Keratinocyte (primary cell): ENCODE measurements around the gene RFTN1. TPM values are rescaled to one million over a fixed set of nuclear protein-coding genes. Genes with fewer than 3 reads are reported as not detected.

Experiments
- DNase-seq: peaks from one replicate; pipeline ENCODE4 v3.0.0-alpha.2; 2011; ENCODE audit warnings: low read depth, missing footprints, low spot score
- FAIRE-seq: peaks from 2 replicates; lab custom pipeline; 2011; peaks lifted over from hg19 to GRCh38; lab: Jason Lieb, UNC
- H2AFZ ChIP-seq: 2 replicates; pipeline ENCODE4 v1.6.0; 2012; ENCODE audit warnings: low read length, control low read depth, inconsistent platforms; ENCODE audit not compliant: control insufficient read depth
- H3K27ac ChIP-seq: 2 replicates; pipeline ENCODE4 v1.5.1; 2011; ENCODE audit warnings: low read length; ENCODE audit not compliant: control insufficient read depth, insufficient read depth
- H3K27me3 ChIP-seq: 3 replicates; pipeline ENCODE4 v1.6.0; 2011; ENCODE audit warnings: low read length; ENCODE audit not compliant: control insufficient read depth, insufficient read depth; ENCODE audit errors: extremely low read depth
- H3K36me3 ChIP-seq, 2 experiments: 2 replicates in 1 of 2; 3 replicates in 1 of 2; pipeline ENCODE4 v1.5.1; 2011; ENCODE audit warnings: low read length in 2 of 2, mild to moderate bottlenecking in 1 of 2; ENCODE audit not compliant: control insufficient read depth in 2 of 2, insufficient read depth in 2 of 2; ENCODE audit errors: extremely low read depth in 1 of 2
- H3K4me1 ChIP-seq: 3 replicates; pipeline ENCODE4 v1.5.1; 2011; ENCODE audit warnings: low read length; ENCODE audit not compliant: control insufficient read depth, insufficient read depth; ENCODE audit errors: extremely low read depth
- H3K4me2 ChIP-seq: 3 replicates; pipeline ENCODE4 v1.6.0; 2011; ENCODE audit warnings: low read depth, low read length; ENCODE audit not compliant: control insufficient read depth, insufficient read depth; ENCODE audit errors: extremely low read depth
- H3K4me3 ChIP-seq, 3 experiments: fragments of 200-600 bp in 1 of 3; sonication (generic) in 1 of 3; 2 replicates in 2 of 3; 3 replicates in 1 of 3; pipeline ENCODE4 v1.5.1; 2011 to 2016; ENCODE audit warnings: low read length in 3 of 3, mild to moderate bottlenecking in 3 of 3, control low read depth in 2 of 3, inconsistent platforms in 1 of 3, low read depth in 1 of 3, mixed read lengths in 1 of 3, mixed run types in 1 of 3, moderate library complexity in 1 of 3; ENCODE audit not compliant: control insufficient read depth in 2 of 3, insufficient read depth in 2 of 3; ENCODE audit errors: extremely low read depth in 1 of 3
- H3K79me2 ChIP-seq: 2 replicates; pipeline ENCODE4 v1.6.0; 2012; ENCODE audit warnings: low read length; ENCODE audit not compliant: control insufficient read depth, insufficient read depth
- H3K9ac ChIP-seq: 3 replicates; pipeline ENCODE4 v1.6.0; 2011; ENCODE audit warnings: low read length; ENCODE audit not compliant: control insufficient read depth, insufficient read depth; ENCODE audit errors: extremely low read depth
- H3K9me1 ChIP-seq: 3 replicates; pipeline ENCODE4 v1.6.0; 2011; ENCODE audit warnings: low read length; ENCODE audit not compliant: control insufficient read depth, insufficient read depth; ENCODE audit errors: extremely low read depth
- H3K9me3 ChIP-seq: 2 replicates; pipeline ENCODE4 v1.5.1; 2012; ENCODE audit warnings: low read depth, low read length; ENCODE audit not compliant: control insufficient read depth
- H4K20me1 ChIP-seq: 3 replicates; pipeline ENCODE4 v1.6.0; 2011; ENCODE audit warnings: low read length; ENCODE audit not compliant: control insufficient read depth, insufficient read depth; ENCODE audit errors: extremely low read depth
- CTCF ChIP-seq, 3 experiments: IDR thresholded peaks in 1 of 3; conservative IDR thresholded peaks in 1 of 3; optimal IDR thresholded peaks in 1 of 3; 2 replicates in 2 of 3; 3 replicates in 1 of 3; pipeline versions ENCODE3 to v1.5.1; 2011; ENCODE audit warnings: low read length in 3 of 3, mild to moderate bottlenecking in 3 of 3, moderate library complexity in 2 of 3, control low read depth in 1 of 3, inconsistent platforms in 1 of 3; ENCODE audit not compliant: insufficient read depth in 2 of 3; ENCODE audit errors: extremely low read depth in 1 of 3
- EZH2 ChIP-seq: IDR thresholded peaks from one replicate; pipeline ENCODE4 v1.6.1; 2012; ENCODE audit warnings: inconsistent platforms, mild to moderate bottlenecking, low read length, moderate library complexity
- dilution Hi-C: fragments of 300-500 bp; cut with MboI; formaldehyde crosslinking; loops from one replicate; pipeline ENCODE4 v1.7.0; 2020; ENCODE audit warnings: low sequenced_read_pairs; ENCODE audit not compliant: extremely low pct_ligation_motif_present
- polyA plus RNA-seq, 5 experiments: library from polyadenylated mRNA; depleted of rRNA in 3 of 5; stranded (reverse) in 3 of 5; stranded (forward) in 1 of 5; unstranded in 1 of 5; fragments of >200 nt; gene quantifications; 1 replicate in 1 of 5; 2 replicates in 3 of 5; 3 replicates in 1 of 5; pipeline versions ENCODE4 v1.2.1 to v1.2.3, GENCODE V29; 2011 to 2012; ENCODE audit warnings: missing spikeins in 2 of 5, low read depth in 1 of 5, low replicate concordance in 1 of 5

RFTN1 gene
- polyA plus RNA-seq, 1 donor (not counting 4 experiments of a cell fraction or from before 2014, with no cell fraction given) = 18.0 TPM

GRCh38 chr3:16358336-16358735 lies 155.2 kb downstream of the RFTN1 start:
- FAIRE-seq (no peak), DNase-seq (no peak)
- dilution Hi-C loops = no loop called here
- H3K36me3 ChIP-seq = peaks cover 0 to 3% of the 10 kb centered on the region in 2 experiments
- H3K4me1 ChIP-seq = no peaks in the 10 kb centered on the region
- no peak overlapping the region for H3K4me3 ChIP-seq
- no peak for TF ChIP-seq EZH2
- no peak for TF ChIP-seq CTCF (optimal IDR thresholded peaks at IDR 0.05 in 1 of 3, IDR thresholded peaks at IDR 0.05 in 1 of 3, conservative IDR thresholded peaks at IDR 0.05 in 1 of 3; ENCODE audit: extremely low read depth in 1 of 3, insufficient read depth in 2 of 3, low read length in 3 of 3)
- H2AFZ ChIP-seq = no peak overlapping the region
- no peaks in the 10 kb centered on the region for H3K79me2 ChIP-seq
- H3K9ac ChIP-seq = no peak overlapping the region
- no peaks in the 10 kb centered on the region for H3K27me3 ChIP-seq
- H4K20me1 ChIP-seq = no peaks in the 10 kb centered on the region
- H3K9me1 ChIP-seq = no peaks in the 10 kb centered on the region
- H3K9me3 ChIP-seq = no peaks in the 10 kb centered on the region
- H3K27ac ChIP-seq = no peak overlapping the region
- H3K4me2 ChIP-seq = no peak overlapping the region

GRCh38 chr3:16357186-16358121 lies 156.0 kb downstream of the RFTN1 start:
- no peaks in the 10 kb centered on the region for H3K9me3 ChIP-seq
- no peak overlapping the region for H3K4me2 ChIP-seq
- dilution Hi-C loops = no loop called here
- H3K9ac ChIP-seq = no peak overlapping the region
- H3K27ac ChIP-seq = no peak overlapping the region
- no peak for TF ChIP-seq CTCF (optimal IDR thresholded peaks at IDR 0.05 in 1 of 3, IDR thresholded peaks at IDR 0.05 in 1 of 3, conservative IDR thresholded peaks at IDR 0.05 in 1 of 3; ENCODE audit: extremely low read depth in 1 of 3, insufficient read depth in 2 of 3, low read length in 3 of 3)
- no peak for TF ChIP-seq EZH2
- no peaks in the 10 kb centered on the region for H4K20me1 ChIP-seq
- no peaks in the 10 kb centered on the region for H3K79me2 ChIP-seq
- H2AFZ ChIP-seq = no peak overlapping the region
- no peak overlapping the region for H3K4me3 ChIP-seq
- no peaks in the 10 kb centered on the region for H3K9me1 ChIP-seq
- FAIRE-seq (no peak), DNase-seq (no peak)
- H3K36me3 ChIP-seq = peaks cover 0 to 3% of the 10 kb centered on the region in 2 experiments
- H3K4me1 ChIP-seq = no peaks in the 10 kb centered on the region
- no peaks in the 10 kb centered on the region for H3K27me3 ChIP-seq
